WI38 (cell line): Measurements from ENCODE around the gene SIKE1.

Experiments used
- H3K4me3 ChIP-seq: 2 replicates; pipeline ENCODE4 v1.5.1; 2011; ENCODE audit warnings: low read depth, mild to moderate bottlenecking, control low read depth, low read length
- TF ChIP-seq, protein P1 (sequence below): IDR thresholded peaks from 2 replicates; pipeline ENCODE4 v1.5.1; 2012; ENCODE audit warnings: low read depth, mild to moderate bottlenecking, control low read depth, low read length

Gene SIKE1

DNA sequence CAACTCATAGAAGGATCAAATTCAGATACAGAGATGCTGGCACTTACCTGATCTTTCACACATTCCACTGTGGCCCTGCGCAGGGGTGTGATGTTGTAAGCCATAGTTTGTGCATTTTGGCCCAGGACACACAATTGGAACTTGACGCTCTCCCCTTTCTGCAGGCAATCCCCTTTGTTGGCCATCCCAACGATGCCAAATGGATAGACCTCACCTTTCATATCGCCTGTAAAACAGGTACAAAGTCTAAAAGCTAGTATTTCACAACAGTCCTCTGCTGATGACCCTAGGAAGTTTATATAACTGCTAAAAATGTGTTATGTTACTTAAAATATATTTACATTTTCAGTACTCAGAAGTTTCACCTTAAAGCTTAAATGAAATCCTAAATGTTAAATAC lies 60.0 kb downstream of the SIKE1 start:
- TF ChIP-seq, protein P1, sequence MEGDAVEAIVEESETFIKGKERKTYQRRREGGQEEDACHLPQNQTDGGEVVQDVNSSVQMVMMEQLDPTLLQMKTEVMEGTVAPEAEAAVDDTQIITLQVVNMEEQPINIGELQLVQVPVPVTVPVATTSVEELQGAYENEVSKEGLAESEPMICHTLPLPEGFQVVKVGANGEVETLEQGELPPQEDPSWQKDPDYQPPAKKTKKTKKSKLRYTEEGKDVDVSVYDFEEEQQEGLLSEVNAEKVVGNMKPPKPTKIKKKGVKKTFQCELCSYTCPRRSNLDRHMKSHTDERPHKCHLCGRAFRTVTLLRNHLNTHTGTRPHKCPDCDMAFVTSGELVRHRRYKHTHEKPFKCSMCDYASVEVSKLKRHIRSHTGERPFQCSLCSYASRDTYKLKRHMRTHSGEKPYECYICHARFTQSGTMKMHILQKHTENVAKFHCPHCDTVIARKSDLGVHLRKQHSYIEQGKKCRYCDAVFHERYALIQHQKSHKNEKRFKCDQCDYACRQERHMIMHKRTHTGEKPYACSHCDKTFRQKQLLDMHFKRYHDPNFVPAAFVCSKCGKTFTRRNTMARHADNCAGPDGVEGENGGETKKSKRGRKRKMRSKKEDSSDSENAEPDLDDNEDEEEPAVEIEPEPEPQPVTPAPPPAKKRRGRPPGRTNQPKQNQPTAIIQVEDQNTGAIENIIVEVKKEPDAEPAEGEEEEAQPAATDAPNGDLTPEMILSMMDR = no peak

More for the DNA sequence above, 60.0 kb downstream of the SIKE1 start:
- no peak overlapping the region for H3K4me3 ChIP-seq
